Activated CD8-positive, alpha-beta memory T cell treated with anti-CD3 and anti-CD28 coated beads, Interleukin-2, amount 50 U/mL, for 1 hour (primary cell): ENCODE measurements around the gene THSD7B.
"Not testable (repeated sequence)": the region's sequence is repeated elsewhere in the genome, so short reads cannot be mapped to it uniquely, and the experiment has no call there.

Experiments used
- DNase-seq: peaks from one replicate; pipeline ENCODE4 v3.0.0-alpha.2; 2020; ENCODE audit errors: extremely low read depth

THSD7B gene

DNA sequence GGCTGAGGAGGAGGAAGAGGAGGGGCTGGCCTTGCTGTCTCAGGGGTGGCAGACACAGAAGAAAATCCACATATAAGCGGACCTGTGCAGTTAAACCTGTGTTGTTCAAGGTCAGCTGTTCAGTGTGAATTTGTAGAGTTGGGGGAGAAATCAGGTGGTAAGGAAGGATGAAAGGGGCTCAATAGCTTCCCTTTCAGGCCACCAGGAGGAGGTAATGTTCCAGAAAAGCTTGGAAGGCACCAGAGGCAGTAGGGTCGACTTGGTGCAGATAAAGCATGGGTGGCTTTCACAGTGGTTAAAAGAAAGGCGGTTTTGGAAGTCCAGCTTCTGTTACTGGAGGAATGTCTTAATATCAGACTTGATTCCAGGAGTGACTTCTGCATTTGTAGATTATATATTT, 167.4 kb downstream of the THSD7B start:
- no peak for DNase-seq

- DNase-seq: no peak
These were observed 169.8 kb downstream of the THSD7B start for GRCh38 chr2:136935119-136935518.

GRCh38 chr2:136956050-136956449, 190.7 kb downstream of the THSD7B start:
- no peak for DNase-seq

- DNase-seq: no peak
These were observed 191.7 kb downstream of the THSD7B start for GRCh38 chr2:136957044-136957443.

- DNase-seq: no peak
These were observed 196.9 kb downstream of the THSD7B start for GRCh38 chr2:136962105-136962725.

DNA sequence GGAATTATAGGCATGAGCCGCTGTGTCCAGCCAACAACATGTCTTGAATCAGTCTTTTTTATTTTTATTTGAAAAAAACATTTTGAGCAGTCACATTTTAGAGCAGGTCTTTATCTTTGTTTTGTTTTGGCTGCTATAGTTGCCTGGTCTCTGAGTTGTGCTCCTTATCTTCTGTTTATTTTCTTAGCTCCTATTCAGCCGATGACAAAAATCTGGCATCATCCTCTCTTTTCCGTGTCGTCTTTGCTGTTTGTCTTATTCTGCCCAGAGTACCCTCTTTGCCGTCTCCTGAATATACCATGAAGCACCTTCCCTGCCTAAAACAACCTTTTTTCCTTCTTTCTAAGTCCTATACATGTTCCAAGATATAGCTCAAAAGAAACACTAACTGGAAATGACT, 201.1 kb downstream of the THSD7B start:
- DNase-seq: no peak

DNA sequence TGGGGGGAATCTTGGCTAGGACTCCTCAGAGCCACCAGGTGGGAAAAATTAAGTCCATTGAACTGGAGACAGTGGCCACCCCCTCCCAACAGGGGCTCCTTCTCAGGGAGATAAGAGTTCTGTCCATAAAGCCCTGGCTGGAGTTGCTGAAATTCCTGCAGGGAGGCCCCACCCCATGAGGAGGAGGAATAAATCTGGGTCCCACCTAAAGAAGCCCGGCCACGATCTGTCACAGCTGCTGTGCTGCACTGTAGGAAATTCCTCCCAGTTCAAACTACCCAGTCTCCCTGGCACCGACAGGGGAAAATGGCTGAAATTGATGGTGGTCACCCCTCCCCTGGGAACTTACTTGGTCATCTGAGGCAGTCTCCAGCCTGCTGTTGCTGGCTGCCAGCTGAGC, 215.0 kb downstream of the THSD7B start:
- no peak for DNase-seq

DNA sequence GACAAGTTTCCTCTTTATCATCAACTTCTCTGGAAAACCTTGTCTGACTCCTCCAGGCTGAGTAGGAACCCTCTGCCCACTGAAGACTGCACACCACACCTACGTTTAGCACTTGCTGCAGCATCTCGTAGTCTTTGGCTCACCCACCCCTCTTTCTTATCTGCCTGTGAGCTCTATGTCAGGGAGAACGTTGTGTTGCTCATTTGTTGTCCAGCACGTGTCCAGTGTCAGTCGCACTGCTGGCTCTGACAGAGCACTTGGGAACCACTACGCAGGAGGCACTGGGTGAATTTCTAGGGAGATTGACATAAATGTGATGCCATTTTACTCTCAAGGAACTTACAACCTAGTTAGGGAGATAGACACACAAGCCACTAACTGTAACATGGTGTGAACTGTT, 216.3 kb downstream of the THSD7B start:
- not testable (repeated sequence) for DNase-seq

- DNase-seq: no peak
These were observed 219.7 kb downstream of the THSD7B start for GRCh38 chr2:136985044-136985443.

DNA sequence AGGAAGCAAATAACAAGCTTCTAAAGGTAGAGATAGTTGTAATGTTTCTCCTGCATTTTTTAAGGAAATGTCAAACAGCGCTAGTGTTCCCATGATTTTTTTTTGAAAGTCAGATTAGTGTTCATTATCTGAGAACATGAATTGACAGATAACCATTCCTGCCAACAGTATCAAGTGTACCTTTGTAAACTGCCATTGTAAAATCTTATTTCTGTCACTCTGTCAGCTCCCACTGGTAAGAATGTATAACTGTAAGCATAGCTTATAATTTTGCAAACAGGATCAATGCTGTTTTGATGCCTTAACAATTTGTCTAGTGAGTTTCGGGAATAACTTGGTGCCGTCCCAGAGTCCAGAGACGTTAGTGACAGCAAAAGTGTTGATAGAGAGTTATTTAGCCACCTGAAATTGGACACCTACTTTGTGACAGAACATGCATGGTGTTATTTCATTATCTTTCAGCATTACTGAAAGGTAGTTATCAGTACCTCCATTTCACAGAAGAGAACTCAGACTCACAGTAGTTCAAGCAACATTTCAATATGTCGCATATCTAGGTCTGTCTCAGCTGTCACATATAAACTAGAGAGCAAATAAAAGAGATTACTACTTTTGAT, 221.4 kb downstream of the THSD7B start:
- DNase-seq: no peak

- no peak for DNase-seq
These were observed 225.0 kb downstream of the THSD7B start for GRCh38 chr2:136990316-136990715.

DNA sequence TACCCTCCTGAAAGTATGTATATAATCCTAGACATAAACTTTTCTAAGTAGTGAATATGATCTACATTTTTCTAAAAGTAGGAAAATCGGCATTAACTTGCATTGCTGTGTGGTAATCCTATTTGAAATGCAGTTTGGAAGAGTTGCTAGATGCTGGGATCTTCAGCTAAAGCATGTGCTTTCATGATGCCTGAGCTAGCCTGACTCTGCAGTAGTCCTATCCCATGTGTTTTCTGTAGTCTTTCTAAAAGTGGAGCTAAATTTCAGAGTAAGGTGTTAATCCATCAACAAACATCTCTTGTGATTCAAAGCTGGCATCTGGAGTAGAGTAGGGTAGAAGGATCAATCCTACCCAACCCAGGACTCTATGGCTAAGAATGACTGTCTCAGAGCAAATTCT, 229.4 kb downstream of the THSD7B start:
- DNase-seq: no peak

- DNase-seq: no peak
These were observed 232.2 kb downstream of the THSD7B start for GRCh38 chr2:136997557-136997956.

- no peak for DNase-seq
These were observed 235.5 kb downstream of the THSD7B start for GRCh38 chr2:137000811-137001210.

DNA sequence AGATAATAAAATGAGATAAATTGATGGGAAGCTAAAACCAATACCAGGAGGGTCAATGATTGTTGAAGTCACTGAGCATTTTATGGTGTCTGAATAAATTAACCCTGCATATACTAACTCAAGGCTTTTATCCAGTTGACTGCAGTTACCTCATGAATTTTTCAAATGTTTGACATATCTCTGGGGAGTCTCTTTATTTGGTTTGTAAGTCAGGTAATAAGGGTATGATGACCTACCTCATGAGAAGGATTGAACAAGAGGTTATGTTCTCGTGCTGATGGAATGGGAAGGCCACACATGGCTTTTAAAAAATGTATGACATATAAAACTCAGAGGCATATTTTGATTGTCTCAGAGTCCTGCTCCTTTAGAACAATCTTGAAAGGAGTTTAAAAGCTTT, 237.6 kb downstream of the THSD7B start:
- DNase-seq: no peak

GRCh38 chr2:137005210-137005609, 239.9 kb downstream of the THSD7B start:
- no peak for DNase-seq

DNA sequence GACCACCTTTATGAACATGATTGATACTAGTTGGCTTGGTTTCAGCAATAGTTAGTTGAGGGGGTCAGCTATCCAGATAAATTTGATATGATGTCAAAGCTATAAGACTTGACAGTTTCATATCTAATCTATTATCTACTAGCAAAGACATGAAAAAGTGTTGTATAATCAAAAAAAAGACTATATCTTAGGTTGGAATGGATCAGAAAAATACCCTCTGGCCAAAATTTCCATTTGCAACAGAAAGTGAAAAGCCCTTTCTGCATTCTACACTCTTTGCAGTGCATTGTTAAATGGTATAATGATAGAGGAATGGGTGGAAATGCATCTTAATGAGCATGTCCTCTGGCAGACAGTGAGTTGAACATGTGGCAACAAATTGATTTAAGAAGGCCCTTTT, 242.6 kb downstream of the THSD7B start:
- DNase-seq: no peak

GRCh38 chr2:137009953-137010352, 244.6 kb downstream of the THSD7B start:
- DNase-seq: no peak

GRCh38 chr2:137020452-137021196, 255.3 kb downstream of the THSD7B start:
- no peak for DNase-seq

DNA sequence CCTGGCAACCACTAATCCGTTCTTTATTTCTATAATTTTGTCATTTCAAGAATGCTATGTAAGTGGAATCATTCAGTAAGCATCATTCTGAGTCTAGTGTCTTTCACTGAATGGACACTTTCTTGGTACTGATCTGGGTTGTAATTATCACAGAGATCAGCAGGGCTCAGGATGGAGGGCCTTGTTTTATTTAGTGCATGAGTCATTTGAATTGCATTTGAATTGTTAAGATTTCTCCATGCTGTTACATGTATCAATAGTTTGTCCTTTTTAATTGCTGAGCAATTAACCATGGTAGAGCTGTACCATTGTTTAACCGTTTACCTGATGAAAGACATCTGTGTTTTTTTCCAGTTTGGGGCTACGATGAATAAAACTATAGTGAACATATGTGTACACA, 256.4 kb downstream of the THSD7B start:
- DNase-seq: no peak

GRCh38 chr2:137023205-137023604, 257.9 kb downstream of the THSD7B start:
- no peak for DNase-seq

DNA sequence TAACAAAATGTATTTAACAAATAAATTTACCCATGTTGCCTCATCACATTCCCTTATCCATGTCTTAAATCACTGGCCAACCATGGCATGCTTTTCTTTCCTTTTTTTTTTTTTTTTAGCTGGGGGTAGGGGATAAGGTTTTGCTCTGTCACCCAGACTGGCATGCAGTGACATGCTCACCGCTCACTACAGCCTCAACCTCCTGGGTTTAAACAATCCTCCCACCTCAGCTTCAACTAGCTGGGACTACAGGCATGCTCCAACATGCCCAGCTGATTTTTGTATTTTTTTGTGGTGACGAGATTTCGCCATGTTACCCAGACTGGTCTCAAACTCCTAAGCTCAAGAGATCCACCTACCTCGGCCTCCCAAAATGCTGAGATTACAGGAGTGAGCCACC, 266.4 kb downstream of the THSD7B start:
- DNase-seq: no peak

- no peak for DNase-seq
These were observed 271.3 kb downstream of the THSD7B start for GRCh38 chr2:137036619-137037018.
